K562 (cell line): ENCODE data around the gene SLC22A23. TPM values are rescaled to one million over a fixed set of nuclear protein-coding genes. Genes with fewer than 3 reads are reported as not detected.
A peak's percentile ranks its signal among the peaks of the same experiment; 100 is the strongest.

ENCODE experiments used
- HMGN3 ChIP-seq: IDR thresholded peaks from 2 replicates; pipeline ENCODE4 v1.6.1; 2011; ENCODE audit warnings: borderline replicate concordance, low read depth, mild to moderate bottlenecking, mixed read lengths, low read length; ENCODE audit not compliant: insufficient read length; ENCODE audit errors: extremely low read depth
- HNRNPLL ChIP-seq: fragments of 200-400 bp; formaldehyde crosslinking; IDR thresholded peaks from 2 replicates; pipeline ENCODE4 v1.6.1; 2017; ENCODE audit warnings: low read length, low read depth, mild to moderate bottlenecking; ENCODE audit not compliant: poor library complexity, severe bottlenecking
- LEF1 ChIP-seq: fragments of 450-650 bp; IDR thresholded peaks from 2 replicates; pipeline ENCODE4 v1.6.1; 2016; ENCODE audit warnings: mild to moderate bottlenecking
- SMAD3 ChIP-seq: fragments of 450-650 bp; formaldehyde crosslinking; conservative IDR thresholded peaks from 2 replicates; pipeline ENCODE4 v1.4.0; 2020; ENCODE audit warnings: mild to moderate bottlenecking
- TEAD4 ChIP-seq, 2 experiments: sonication (generic) in 1 of 2; formaldehyde crosslinking in 1 of 2; IDR thresholded peaks; 2 replicates each; pipeline versions ENCODE4 v1.6.1 to v1.8.0; 2012 to 2022; ENCODE audit warnings: borderline replicate concordance in 1 of 2, inconsistent platforms in 1 of 2, low read length in 1 of 2, mild to moderate bottlenecking in 1 of 2, missing genetic modification reagents in 1 of 2
- ZNF263 ChIP-seq: sonication (generic); formaldehyde crosslinking; IDR thresholded peaks from 2 replicates; pipeline ENCODE4 v1.8.0; 2022; ENCODE audit warnings: mild to moderate bottlenecking, missing genetic modification reagents, borderline replicate concordance
- ZNF316 ChIP-seq: fragments of 450-650 bp; IDR thresholded peaks from 2 replicates; pipeline ENCODE4 v1.6.1; 2016
- ZNF431 ChIP-seq: sonication (generic); formaldehyde crosslinking; IDR thresholded peaks from 2 replicates; pipeline ENCODE4 v1.8.0; 2022; ENCODE audit warnings: mild to moderate bottlenecking, missing genetic modification reagents
- ZNF75A ChIP-seq: fragments of 450-650 bp; formaldehyde crosslinking; IDR thresholded peaks from 2 replicates; pipeline ENCODE4 v1.4.0; 2020; ENCODE audit warnings: mild to moderate bottlenecking
- polyA plus RNA-seq, 8 experiments: library from polyadenylated mRNA; depleted of rRNA in 4 of 8; stranded (reverse) in 5 of 8; unstranded in 3 of 8; fragments of >200 nt; fragmentation: Nextera tagmentation in 2 of 8; fragmentation: Illumina TruSeq in 1 of 8; extraction: Ambion mirVana in 2 of 8; extraction: Trizol in 1 of 8; gene quantifications; 2 replicates each; pipeline versions ENCODE4 v1.2.1 to v1.2.3, GENCODE V29; 2011 to 2014; ENCODE audit warnings: inconsistent platforms in 1 of 8, missing spikeins in 1 of 8
- total RNA-seq, 7 experiments: library from RNA; depleted of rRNA in 6 of 7; stranded (reverse); fragments of >200 nt in 6 of 7; fragmentation: Illumina TruSeq in 2 of 7; extraction: Trizol in 2 of 7; gene quantifications; 2 replicates each; pipeline versions ENCODE4 v1.2.1 to v1.2.3, GENCODE V29; 2011 to 2021; ENCODE audit warnings: low replicate concordance in 1 of 7
- TF ChIP-seq, protein P1 (sequence below): sonication (generic); formaldehyde crosslinking; IDR thresholded peaks from 2 replicates; pipeline ENCODE4 v1.8.0; 2022; ENCODE audit warnings: missing genetic modification reagents, mild to moderate bottlenecking, moderate library complexity, borderline replicate concordance
- TF ChIP-seq, protein P2 (sequence below): sonication (generic); formaldehyde crosslinking; IDR thresholded peaks from 2 replicates; pipeline ENCODE4 v1.8.0; 2022; ENCODE audit warnings: mild to moderate bottlenecking, missing genetic modification reagents, borderline replicate concordance
- TF ChIP-seq, protein P3 (sequence below): sonication (generic); formaldehyde crosslinking; IDR thresholded peaks from 2 replicates; pipeline ENCODE4 v1.8.1; 2023; ENCODE audit warnings: missing genetic modification reagents, mild to moderate bottlenecking, borderline replicate concordance
- TF ChIP-seq, protein P4 (sequence below): fragments of 450-650 bp; IDR thresholded peaks from 2 replicates; pipeline ENCODE4 v1.6.1; 2016; ENCODE audit warnings: antibody characterized with exemption

The SLC22A23 gene
- total and polyA plus RNA-seq, 9 of the 15 experiments (the other 6 are each of a cell fraction or from before 2014, with no cell fraction given) = 0.30 to 8.7 (median 2.5) TPM

DNA sequence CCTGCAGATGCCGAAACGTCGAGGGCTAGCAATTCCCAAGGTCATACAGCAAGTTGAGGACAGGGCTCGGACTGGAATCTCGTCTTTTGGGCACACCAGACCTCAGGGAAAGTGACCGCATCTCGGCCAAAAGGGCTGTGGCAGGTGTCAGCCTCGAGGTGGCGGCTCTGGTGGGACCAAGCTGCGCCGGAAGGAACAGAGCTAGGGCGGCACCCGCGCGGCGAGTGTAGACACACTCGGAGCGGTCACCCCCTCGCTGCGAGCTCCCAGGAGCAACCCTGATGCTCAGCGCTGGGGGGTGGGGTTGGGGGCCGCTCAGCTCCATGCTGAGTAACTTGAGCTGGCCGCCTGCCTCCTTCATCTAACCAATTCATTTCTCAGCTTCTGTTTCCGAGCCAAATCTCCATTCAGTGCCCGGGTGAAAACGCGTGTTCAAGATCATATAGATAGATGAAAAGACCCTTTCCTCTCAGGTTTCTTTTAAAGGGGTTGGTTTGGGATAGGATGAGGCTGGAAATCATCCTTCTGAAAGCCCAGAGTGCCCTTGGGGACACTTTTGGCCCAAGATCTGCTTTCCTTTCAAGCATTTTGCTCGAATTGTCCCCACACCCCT is 227.2 kb downstream of the SLC22A23 start (continued):
- TF ChIP-seq TEAD4 (IDR thresholded peaks at IDR 0.05; ENCODE audit: low read length) = no peak
- peak; percentile 45; the same call in 1 of the 2 replicates for TF ChIP-seq TEAD4 (CRISPR knock-in tag; IDR thresholded peaks at IDR 0.05; ENCODE audit: borderline replicate concordance)
- TF ChIP-seq HNRNPLL = peak; percentile 9
- no peak for TF ChIP-seq SMAD3 (CRISPR knock-in tag)
- 0 out of 2 replicates have a peak, but pooled peaks have one; percentile 22 for TF ChIP-seq ZNF263 (CRISPR knock-in tag)
- TF ChIP-seq ZNF431 (CRISPR knock-in tag) = peak; percentile 63
- TF ChIP-seq, protein P1, sequence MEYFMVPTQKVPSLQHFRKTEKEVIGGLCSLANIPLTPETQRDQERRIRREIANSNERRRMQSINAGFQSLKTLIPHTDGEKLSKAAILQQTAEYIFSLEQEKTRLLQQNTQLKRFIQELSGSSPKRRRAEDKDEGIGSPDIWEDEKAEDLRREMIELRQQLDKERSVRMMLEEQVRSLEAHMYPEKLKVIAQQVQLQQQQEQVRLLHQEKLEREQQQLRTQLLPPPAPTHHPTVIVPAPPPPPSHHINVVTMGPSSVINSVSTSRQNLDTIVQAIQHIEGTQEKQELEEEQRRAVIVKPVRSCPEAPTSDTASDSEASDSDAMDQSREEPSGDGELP (CRISPR knock-in tag) = peak; percentile 22; the same call in 1 of the 2 replicates
- no peak for TF ChIP-seq ZNF316
- no peak for TF ChIP-seq LEF1
- TF ChIP-seq, protein P2, sequence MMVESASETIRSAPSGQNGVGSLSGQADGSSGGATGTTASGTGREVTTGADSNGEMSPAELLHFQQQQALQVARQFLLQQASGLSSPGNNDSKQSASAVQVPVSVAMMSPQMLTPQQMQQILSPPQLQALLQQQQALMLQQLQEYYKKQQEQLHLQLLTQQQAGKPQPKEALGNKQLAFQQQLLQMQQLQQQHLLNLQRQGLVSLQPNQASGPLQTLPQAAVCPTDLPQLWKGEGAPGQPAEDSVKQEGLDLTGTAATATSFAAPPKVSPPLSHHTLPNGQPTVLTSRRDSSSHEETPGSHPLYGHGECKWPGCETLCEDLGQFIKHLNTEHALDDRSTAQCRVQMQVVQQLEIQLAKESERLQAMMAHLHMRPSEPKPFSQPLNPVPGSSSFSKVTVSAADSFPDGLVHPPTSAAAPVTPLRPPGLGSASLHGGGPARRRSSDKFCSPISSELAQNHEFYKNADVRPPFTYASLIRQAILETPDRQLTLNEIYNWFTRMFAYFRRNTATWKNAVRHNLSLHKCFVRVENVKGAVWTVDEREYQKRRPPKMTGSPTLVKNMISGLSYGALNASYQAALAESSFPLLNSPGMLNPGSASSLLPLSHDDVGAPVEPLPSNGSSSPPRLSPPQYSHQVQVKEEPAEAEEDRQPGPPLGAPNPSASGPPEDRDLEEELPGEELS (CRISPR knock-in tag) = peak; percentile 54; the same call in 1 of the 2 replicates
- TF ChIP-seq HMGN3 = peak; percentile 86
- TF ChIP-seq, protein P3, sequence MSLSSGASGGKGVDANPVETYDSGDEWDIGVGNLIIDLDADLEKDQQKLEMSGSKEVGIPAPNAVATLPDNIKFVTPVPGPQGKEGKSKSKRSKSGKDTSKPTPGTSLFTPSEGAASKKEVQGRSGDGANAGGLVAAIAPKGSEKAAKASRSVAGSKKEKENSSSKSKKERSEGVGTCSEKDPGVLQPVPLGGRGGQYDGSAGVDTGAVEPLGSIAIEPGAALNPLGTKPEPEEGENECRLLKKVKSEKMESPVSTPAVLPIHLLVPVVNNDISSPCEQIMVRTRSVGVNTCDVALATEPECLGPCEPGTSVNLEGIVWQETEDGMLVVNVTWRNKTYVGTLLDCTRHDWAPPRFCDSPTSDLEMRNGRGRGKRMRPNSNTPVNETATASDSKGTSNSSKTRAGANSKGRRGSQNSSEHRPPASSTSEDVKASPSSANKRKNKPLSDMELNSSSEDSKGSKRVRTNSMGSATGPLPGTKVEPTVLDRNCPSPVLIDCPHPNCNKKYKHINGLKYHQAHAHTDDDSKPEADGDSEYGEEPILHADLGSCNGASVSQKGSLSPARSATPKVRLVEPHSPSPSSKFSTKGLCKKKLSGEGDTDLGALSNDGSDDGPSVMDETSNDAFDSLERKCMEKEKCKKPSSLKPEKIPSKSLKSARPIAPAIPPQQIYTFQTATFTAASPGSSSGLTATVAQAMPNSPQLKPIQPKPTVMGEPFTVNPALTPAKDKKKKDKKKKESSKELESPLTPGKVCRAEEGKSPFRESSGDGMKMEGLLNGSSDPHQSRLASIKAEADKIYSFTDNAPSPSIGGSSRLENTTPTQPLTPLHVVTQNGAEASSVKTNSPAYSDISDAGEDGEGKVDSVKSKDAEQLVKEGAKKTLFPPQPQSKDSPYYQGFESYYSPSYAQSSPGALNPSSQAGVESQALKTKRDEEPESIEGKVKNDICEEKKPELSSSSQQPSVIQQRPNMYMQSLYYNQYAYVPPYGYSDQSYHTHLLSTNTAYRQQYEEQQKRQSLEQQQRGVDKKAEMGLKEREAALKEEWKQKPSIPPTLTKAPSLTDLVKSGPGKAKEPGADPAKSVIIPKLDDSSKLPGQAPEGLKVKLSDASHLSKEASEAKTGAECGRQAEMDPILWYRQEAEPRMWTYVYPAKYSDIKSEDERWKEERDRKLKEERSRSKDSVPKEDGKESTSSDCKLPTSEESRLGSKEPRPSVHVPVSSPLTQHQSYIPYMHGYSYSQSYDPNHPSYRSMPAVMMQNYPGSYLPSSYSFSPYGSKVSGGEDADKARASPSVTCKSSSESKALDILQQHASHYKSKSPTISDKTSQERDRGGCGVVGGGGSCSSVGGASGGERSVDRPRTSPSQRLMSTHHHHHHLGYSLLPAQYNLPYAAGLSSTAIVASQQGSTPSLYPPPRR (CRISPR knock-in tag) = no peak
- TF ChIP-seq, protein P4, sequence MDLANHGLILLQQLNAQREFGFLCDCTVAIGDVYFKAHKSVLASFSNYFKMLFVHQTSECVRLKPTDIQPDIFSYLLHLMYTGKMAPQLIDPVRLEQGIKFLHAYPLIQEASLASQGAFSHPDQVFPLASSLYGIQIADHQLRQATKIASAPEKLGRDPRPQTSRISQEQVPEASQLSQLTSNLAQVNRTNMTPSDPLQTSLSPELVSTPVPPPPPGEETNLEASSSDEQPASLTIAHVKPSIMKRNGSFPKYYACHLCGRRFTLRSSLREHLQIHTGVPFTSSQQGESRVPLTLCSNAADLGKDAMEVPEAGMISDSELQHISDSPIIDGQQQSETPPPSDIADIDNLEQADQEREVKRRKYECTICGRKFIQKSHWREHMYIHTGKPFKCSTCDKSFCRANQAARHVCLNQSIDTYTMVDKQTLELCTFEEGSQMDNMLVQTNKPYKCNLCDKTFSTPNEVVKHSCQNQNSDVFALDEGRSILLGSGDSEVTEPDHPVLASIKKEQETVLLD = no peak
- TF ChIP-seq ZNF75A (CRISPR knock-in tag) = no peak
